OCI-LY3 (cell line): Measurements from ENCODE around the gene SEMA3G.

ENCODE experiments used
- EZH2phosphoT487 ChIP-seq: fragments of 200-600 bp; shearing (Covaris generic); IDR thresholded peaks from 2 replicates; pipeline ENCODE4 v1.6.1; 2018; ENCODE audit warnings: antibody characterized with exemption, mixed run types, low read depth
- TF ChIP-seq, protein P1 (sequence below): fragments of 200-600, 300-600 bp; sonication (generic); IDR thresholded peaks from 2 replicates; pipeline ENCODE4 v1.5.1; 2014; ENCODE audit warnings: antibody characterized with exemption, low read length, low read depth

DNA sequence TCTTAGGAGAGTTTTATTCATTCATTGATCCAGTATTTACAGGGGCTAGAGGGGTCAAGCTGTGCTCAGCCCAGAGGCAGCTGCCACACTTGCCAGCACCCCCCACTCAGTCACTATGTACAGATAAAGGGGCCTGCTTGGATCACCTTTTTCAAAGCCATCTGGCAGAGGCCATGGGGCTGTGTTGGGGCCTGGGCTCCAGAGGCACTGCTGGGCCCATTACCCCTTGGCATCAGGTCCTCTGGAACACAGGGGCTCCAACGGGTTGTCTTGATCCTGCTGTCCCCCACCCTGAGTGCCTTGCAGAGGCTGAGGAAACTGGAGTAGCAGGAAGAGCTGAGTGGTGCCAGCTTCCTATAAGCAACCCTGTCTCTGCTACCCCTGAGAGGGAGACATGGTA lies 43.9 kb downstream of the SEMA3G start:
- no peak for TF ChIP-seq EZH2phosphoT487
- TF ChIP-seq, protein P1, sequence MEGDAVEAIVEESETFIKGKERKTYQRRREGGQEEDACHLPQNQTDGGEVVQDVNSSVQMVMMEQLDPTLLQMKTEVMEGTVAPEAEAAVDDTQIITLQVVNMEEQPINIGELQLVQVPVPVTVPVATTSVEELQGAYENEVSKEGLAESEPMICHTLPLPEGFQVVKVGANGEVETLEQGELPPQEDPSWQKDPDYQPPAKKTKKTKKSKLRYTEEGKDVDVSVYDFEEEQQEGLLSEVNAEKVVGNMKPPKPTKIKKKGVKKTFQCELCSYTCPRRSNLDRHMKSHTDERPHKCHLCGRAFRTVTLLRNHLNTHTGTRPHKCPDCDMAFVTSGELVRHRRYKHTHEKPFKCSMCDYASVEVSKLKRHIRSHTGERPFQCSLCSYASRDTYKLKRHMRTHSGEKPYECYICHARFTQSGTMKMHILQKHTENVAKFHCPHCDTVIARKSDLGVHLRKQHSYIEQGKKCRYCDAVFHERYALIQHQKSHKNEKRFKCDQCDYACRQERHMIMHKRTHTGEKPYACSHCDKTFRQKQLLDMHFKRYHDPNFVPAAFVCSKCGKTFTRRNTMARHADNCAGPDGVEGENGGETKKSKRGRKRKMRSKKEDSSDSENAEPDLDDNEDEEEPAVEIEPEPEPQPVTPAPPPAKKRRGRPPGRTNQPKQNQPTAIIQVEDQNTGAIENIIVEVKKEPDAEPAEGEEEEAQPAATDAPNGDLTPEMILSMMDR, result no peak
